ENCODE measurements around the gene SERP2.

Gene SERP2

GRCh38 chr13:44425815-44426078, 52.1 kb downstream of the SERP2 start:
- ChIA-PET CTCF (interaction anchor here (0.7 to 2.2 kb wide), 4 partner anchors 9 to 50 kb away, joined by 3 to 7 read pairs (median 4); no protein-coding TSS in a partner anchor), POLR2A (interaction anchor here (1.1 to 1.3 kb wide), 2 partner anchors 11 to 51 kb away, joined by 3 read pairs; no protein-coding TSS in a partner anchor)
- Histone ChIP-seq H3K27me3 (replicated peaks in 2 of 5; ENCODE audit: control insufficient read depth in 4 of 5, insufficient read depth in 5 of 5, low read length in 4 of 5) (no peaks in the 10 kb centered on the region), H3K27ac (ENCODE audit: insufficient read depth in 1 of 2, low read depth in 1 of 2, low read length in 2 of 2, poor library complexity in 1 of 2, severe bottlenecking in 2 of 2) (no peak overlapping the region), H3K36me3 (ENCODE audit: control insufficient read depth in 4 of 4, insufficient read depth in 4 of 4, low read length in 3 of 4) (peaks cover 0 to 2% (median 0%) of the 10 kb centered on the region in 4 experiments), H3K9me3 (ENCODE audit: control extremely low read depth in 1 of 5, control insufficient read depth in 4 of 5, insufficient read depth in 2 of 5, low read depth in 1 of 5, low read length in 4 of 5) (peaks cover 0 to 9% (median 0%) of the 10 kb centered on the region in 5 experiments), H3K4me1 (ENCODE audit: control extremely low read depth in 1 of 4, control insufficient read depth in 4 of 4, insufficient read depth in 4 of 4, low read length in 3 of 4) (peaks cover 0 to 23% (median 16%) of the 10 kb centered on the region in 4 experiments), H3K4me3 (ENCODE audit: control insufficient read depth in 1 of 7, extremely low read depth in 1 of 7, insufficient read depth in 4 of 7, low read depth in 2 of 7, low read length in 6 of 7) (no peak overlapping the region)
- 100% methylated on average over 1 of the region's 2 CpGs for WGBS (ENCODE audit: insufficient coverage)
- DNase-seq, result no peak

GRCh38 chr13:44426461-44426860, 52.8 kb downstream of the SERP2 start:
- Histone ChIP-seq H3K4me1 (ENCODE audit: control extremely low read depth in 1 of 4, control insufficient read depth in 4 of 4, insufficient read depth in 4 of 4, low read length in 3 of 4) (peaks cover 0 to 23% (median 16%) of the 10 kb centered on the region in 4 experiments), H3K4me3 (ENCODE audit: control insufficient read depth in 1 of 7, extremely low read depth in 1 of 7, insufficient read depth in 4 of 7, low read depth in 2 of 7, low read length in 6 of 7) (no peak overlapping the region), H3K9me3 (ENCODE audit: control extremely low read depth in 1 of 5, control insufficient read depth in 4 of 5, insufficient read depth in 2 of 5, low read depth in 1 of 5, low read length in 4 of 5) (peaks cover 0 to 9% (median 0%) of the 10 kb centered on the region in 5 experiments), H3K27ac (ENCODE audit: insufficient read depth in 1 of 2, low read depth in 1 of 2, low read length in 2 of 2, poor library complexity in 1 of 2, severe bottlenecking in 2 of 2) (no peak overlapping the region), H3K27me3 (replicated peaks in 2 of 5; ENCODE audit: control insufficient read depth in 4 of 5, insufficient read depth in 5 of 5, low read length in 4 of 5) (no peaks in the 10 kb centered on the region), H3K36me3 (ENCODE audit: control insufficient read depth in 4 of 4, insufficient read depth in 4 of 4, low read length in 3 of 4) (peaks cover 0 to 4% (median 0%) of the 10 kb centered on the region in 4 experiments)
- ChIA-PET POLR2A (interaction anchor here (1.1 kb wide), 1 partner anchor 10 kb away, joined by 3 read pairs; no protein-coding TSS in a partner anchor), CTCF (interaction anchor here (0.8 to 2.2 kb wide), 3 partner anchors 10 to 50 kb away, joined by 3 to 7 read pairs (median 4); no protein-coding TSS in a partner anchor)
- DNase-seq, result no peak
- 69% methylated on average over 3 of the region's 3 CpGs for WGBS (ENCODE audit: insufficient coverage)

GRCh38 chr13:44429311-44429710, 55.7 kb downstream of the SERP2 start:
- POLR2A ChIA-PET, result no interaction called here
- Histone ChIP-seq H3K27me3 (replicated peaks in 2 of 5; ENCODE audit: control insufficient read depth in 4 of 5, insufficient read depth in 5 of 5, low read length in 4 of 5) (no peaks in the 10 kb centered on the region), H3K4me1 (ENCODE audit: control extremely low read depth in 1 of 4, control insufficient read depth in 4 of 4, insufficient read depth in 4 of 4, low read length in 3 of 4) (peaks cover 8 to 29% (median 19%) of the 10 kb centered on the region in 4 experiments), H3K36me3 (ENCODE audit: control insufficient read depth in 4 of 4, insufficient read depth in 4 of 4, low read length in 3 of 4) (peaks cover 6 to 19% (median 17%) of the 10 kb centered on the region in 4 experiments), H3K27ac (ENCODE audit: insufficient read depth in 1 of 2, low read depth in 1 of 2, low read length in 2 of 2, poor library complexity in 1 of 2, severe bottlenecking in 2 of 2) (no peak overlapping the region), H3K4me3 (ENCODE audit: control insufficient read depth in 1 of 7, extremely low read depth in 1 of 7, insufficient read depth in 4 of 7, low read depth in 2 of 7, low read length in 6 of 7) (no peak overlapping the region), H3K9me3 (ENCODE audit: control extremely low read depth in 1 of 5, control insufficient read depth in 4 of 5, insufficient read depth in 2 of 5, low read depth in 1 of 5, low read length in 4 of 5) (peaks cover 0 to 9% (median 0%) of the 10 kb centered on the region in 5 experiments)
- no CpG with 5 or more reads among the region's 2 CpGs for whole genome bisulfite sequencing (ENCODE audit: insufficient coverage)
- no peak for DNase-seq
- CTCF ChIA-PET, result interaction anchor here (1.4 to 14.6 kb wide), 5 partner anchors 9 to 185 kb away, joined by 4 to 220 read pairs (median 4); no protein-coding TSS in a partner anchor

- Histone ChIP-seq H3K27ac (ENCODE audit: insufficient read depth in 1 of 2, low read depth in 1 of 2, low read length in 2 of 2, poor library complexity in 1 of 2, severe bottlenecking in 2 of 2) (no peak overlapping the region), H3K4me3 (ENCODE audit: control insufficient read depth in 1 of 7, extremely low read depth in 1 of 7, insufficient read depth in 4 of 7, low read depth in 2 of 7, low read length in 6 of 7) (no peak overlapping the region), H3K27me3 (replicated peaks in 2 of 5; ENCODE audit: control insufficient read depth in 4 of 5, insufficient read depth in 5 of 5, low read length in 4 of 5) (no peaks in the 10 kb centered on the region), H3K36me3 (ENCODE audit: control insufficient read depth in 4 of 4, insufficient read depth in 4 of 4, low read length in 3 of 4) (peaks cover 8 to 22% (median 21%) of the 10 kb centered on the region in 4 experiments), H3K4me1 (ENCODE audit: control extremely low read depth in 1 of 4, control insufficient read depth in 4 of 4, insufficient read depth in 4 of 4, low read length in 3 of 4) (peaks cover 11 to 27% (median 17%) of the 10 kb centered on the region in 4 experiments), H3K9me3 (ENCODE audit: control extremely low read depth in 1 of 5, control insufficient read depth in 4 of 5, insufficient read depth in 2 of 5, low read depth in 1 of 5, low read length in 4 of 5) (peaks cover 0 to 9% (median 0%) of the 10 kb centered on the region in 5 experiments)
- WGBS (ENCODE audit: insufficient coverage), result 71% methylated on average over 2 of the region's 4 CpGs
- POLR2A ChIA-PET, result interaction anchor here (0.6 kb wide), 1 partner anchor 11 kb away, joined by 9 read pairs; no protein-coding TSS in a partner anchor
- CTCF ChIA-PET, result interaction anchor here (0.8 to 14.6 kb wide), 7 partner anchors 9 to 240 kb away, joined by 3 to 220 read pairs (median 3); no protein-coding TSS in a partner anchor
- DNase-seq, result no peak
Measured at GRCh38 chr13:44431150-44431549, 57.5 kb downstream of the SERP2 start.

- no peaks in the 10 kb centered on the region for H3K27me3 ChIP-seq (replicated peaks in 2 of 5; ENCODE audit: control insufficient read depth in 4 of 5, insufficient read depth in 5 of 5, low read length in 4 of 5)
- peaks cover 0 to 2% (median 0%) of the 10 kb centered on the region in 5 experiments for H3K9me3 ChIP-seq (ENCODE audit: control extremely low read depth in 1 of 5, control insufficient read depth in 4 of 5, insufficient read depth in 2 of 5, low read depth in 1 of 5, low read length in 4 of 5)
- ChIA-PET POLR2A (interaction anchor here (1.0 kb wide), 1 partner anchor 325 kb away, joined by 3 read pairs; no protein-coding TSS in a partner anchor), CTCF (interaction anchor here (0.9 to 14.6 kb wide), 5 partner anchors 15 to 189 kb away, joined by 3 to 220 read pairs (median 3); no protein-coding TSS in a partner anchor)
- peak overlapping the region in 1 of 7 experiments; percentile 79 for H3K4me3 ChIP-seq (ENCODE audit: control insufficient read depth in 1 of 7, extremely low read depth in 1 of 7, insufficient read depth in 4 of 7, low read depth in 2 of 7, low read length in 6 of 7)
- H3K36me3 ChIP-seq (ENCODE audit: control insufficient read depth in 4 of 4, insufficient read depth in 4 of 4, low read length in 3 of 4), result peaks cover 8 to 22% (median 21%) of the 10 kb centered on the region in 4 experiments
- WGBS (ENCODE audit: insufficient coverage), result 95% methylated on average over 5 of the region's 5 CpGs
- peaks cover 18 to 31% (median 23%) of the 10 kb centered on the region in 4 experiments for H3K4me1 ChIP-seq (ENCODE audit: control extremely low read depth in 1 of 4, control insufficient read depth in 4 of 4, insufficient read depth in 4 of 4, low read length in 3 of 4)
- no peak for DNase-seq
- peak overlapping the region in 1 of 2 experiments; percentile 36 for H3K27ac ChIP-seq (ENCODE audit: insufficient read depth in 1 of 2, low read depth in 1 of 2, low read length in 2 of 2, poor library complexity in 1 of 2, severe bottlenecking in 2 of 2)
Measured at GRCh38 chr13:44432650-44433049, 59.0 kb downstream of the SERP2 start.

GRCh38 chr13:44433863-44434765, 60.5 kb downstream of the SERP2 start:
- POLR2A ChIA-PET, result interaction anchor here (1.0 to 4.9 kb wide), 5 partner anchors 18 to 190 kb away, joined by 3 to 57 read pairs (median 4); no protein-coding TSS in a partner anchor
- CTCF ChIA-PET, result interaction anchor here (0.9 to 14.6 kb wide), 14 partner anchors 9 to 190 kb away, joined by 3 to 220 read pairs (median 3); no protein-coding TSS in a partner anchor

More at GRCh38 chr13:44433863-44434765, 60.5 kb downstream of the SERP2 start:
- Histone ChIP-seq H3K4me3 (ENCODE audit: control insufficient read depth in 1 of 7, extremely low read depth in 1 of 7, insufficient read depth in 4 of 7, low read depth in 2 of 7, low read length in 6 of 7) (peak overlapping the region in 6 of 7 experiments; percentile 59 to 100 (median 83)), H3K27ac (ENCODE audit: insufficient read depth in 1 of 2, low read depth in 1 of 2, low read length in 2 of 2, poor library complexity in 1 of 2, severe bottlenecking in 2 of 2) (peak overlapping the region; percentile 78 to 99), H3K9me3 (ENCODE audit: control extremely low read depth in 1 of 5, control insufficient read depth in 4 of 5, insufficient read depth in 2 of 5, low read depth in 1 of 5, low read length in 4 of 5) (no peaks in the 10 kb centered on the region), H3K4me1 (ENCODE audit: control extremely low read depth in 1 of 4, control insufficient read depth in 4 of 4, insufficient read depth in 4 of 4, low read length in 3 of 4) (peaks cover 29 to 40% (median 33%) of the 10 kb centered on the region in 4 experiments), H3K27me3 (replicated peaks in 2 of 5; ENCODE audit: control insufficient read depth in 4 of 5, insufficient read depth in 5 of 5, low read length in 4 of 5) (no peaks in the 10 kb centered on the region), H3K36me3 (ENCODE audit: control insufficient read depth in 4 of 4, insufficient read depth in 4 of 4, low read length in 3 of 4) (peaks cover 8 to 22% (median 21%) of the 10 kb centered on the region in 4 experiments)
- no peak for DNase-seq
- WGBS (ENCODE audit: insufficient coverage), result 95% methylated on average over 6 of the region's 15 CpGs

All from common myeloid progenitor, CD34-positive (primary cell).